GM21423 (cell line): ENCODE data around the gene OTUB1.
"Not testable (repeated sequence)": the region's sequence is repeated elsewhere in the genome, so short reads cannot be mapped to it uniquely, and the experiment has no call there.

ENCODE experiments used
- ATAC-seq: cut with Tn5 transposase; IDR thresholded peaks from one replicate; pipeline ENCODE4 v1.9.1; 2021; ENCODE audit warnings: mild to moderate bottlenecking, moderate library complexity; ENCODE audit not compliant: unreplicated experiment

The OTUB1 gene, protein sequence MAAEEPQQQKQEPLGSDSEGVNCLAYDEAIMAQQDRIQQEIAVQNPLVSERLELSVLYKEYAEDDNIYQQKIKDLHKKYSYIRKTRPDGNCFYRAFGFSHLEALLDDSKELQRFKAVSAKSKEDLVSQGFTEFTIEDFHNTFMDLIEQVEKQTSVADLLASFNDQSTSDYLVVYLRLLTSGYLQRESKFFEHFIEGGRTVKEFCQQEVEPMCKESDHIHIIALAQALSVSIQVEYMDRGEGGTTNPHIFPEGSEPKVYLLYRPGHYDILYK

GRCh38 chr11:63986156-63986931, at the start of gene OTUB1:
OTUB1 (plus strand) TSS chr11:63986438; CDS start chr11:63986457, 19 bp downstream.
- ATAC-seq: peak; percentile 75

GRCh38 chr11:63937713-63938478, 48.3 kb upstream of the OTUB1 start:
- peak; percentile 5 for ATAC-seq

DNA sequence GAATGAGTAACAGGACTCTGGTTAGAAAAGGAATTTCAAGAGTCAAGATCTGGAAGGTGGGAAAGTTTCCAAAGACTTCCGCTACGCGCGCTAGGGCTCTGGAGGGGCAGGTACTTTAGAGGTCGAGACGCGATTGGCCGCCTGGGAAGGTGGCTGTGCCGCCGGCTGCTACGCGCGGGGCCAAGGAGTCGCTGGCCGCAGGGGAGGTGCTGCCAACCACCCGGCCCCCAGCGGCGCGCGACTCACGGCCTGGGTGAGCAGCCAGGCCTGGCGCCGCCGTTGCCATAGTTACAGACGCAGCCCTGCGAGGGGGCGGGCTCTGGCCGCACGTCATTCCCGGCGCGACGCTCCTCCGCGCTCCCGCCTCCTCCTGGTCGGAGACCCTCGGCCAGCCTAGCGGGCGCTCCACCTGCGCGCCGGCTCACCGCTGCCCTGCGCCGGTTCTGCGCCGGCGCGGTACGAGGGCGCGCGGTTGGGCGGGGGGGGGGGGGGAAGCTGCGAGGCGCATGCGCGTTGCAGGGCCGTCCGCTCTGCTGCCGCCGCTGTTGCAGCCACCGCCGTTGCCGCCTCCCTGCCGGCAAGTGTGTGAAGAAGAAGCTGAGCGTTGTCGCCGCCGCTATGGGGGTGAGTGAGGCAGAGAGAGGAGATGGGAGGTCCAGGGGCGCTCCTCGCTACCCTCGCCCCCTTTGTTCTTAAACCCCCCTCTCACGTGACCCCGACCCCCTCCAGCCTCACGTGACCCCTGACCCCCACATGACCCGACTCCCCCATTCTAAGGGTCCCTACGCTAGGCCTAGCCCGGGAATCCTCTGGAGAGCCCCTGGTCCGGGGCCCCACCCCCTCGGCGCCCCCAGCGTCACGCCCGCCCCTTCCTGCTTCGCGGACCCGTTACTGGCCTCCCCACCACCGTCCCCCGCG, 47.5 kb upstream of the OTUB1 start, which contains the start of gene NAA40:
Gene NAA40, plus strand, starts transcription at position 524 of the 918 bp plus-strand sequence. Its CDS starts 95 bp downstream, at position 619.
- peak; percentile 94 for ATAC-seq

GRCh38 chr11:63939397-63939891, 46.8 kb upstream of the OTUB1 start:
- no peak for ATAC-seq

DNA sequence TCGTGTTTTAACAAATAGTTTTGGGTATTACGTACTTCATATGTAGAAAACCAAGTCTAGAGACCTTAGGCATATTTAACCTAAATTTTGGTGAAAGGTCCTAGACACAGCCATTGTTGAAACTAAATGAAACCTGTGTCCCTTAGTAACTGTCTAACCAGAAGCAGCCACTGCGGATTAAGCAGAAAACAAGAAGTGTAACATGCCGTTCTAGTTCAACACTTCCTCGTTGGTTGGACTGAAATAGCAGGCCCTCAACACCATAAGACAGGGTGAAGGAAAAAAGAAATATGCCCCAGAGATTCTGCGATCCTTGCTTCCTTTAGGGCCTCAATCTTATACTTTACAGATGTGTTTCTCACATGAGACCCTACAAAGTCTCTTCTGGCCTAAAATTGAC, 45.5 kb upstream of the OTUB1 start:
- no peak for ATAC-seq

GRCh38 chr11:63941901-63942300, 44.3 kb upstream of the OTUB1 start:
- ATAC-seq: no peak

- no peak for ATAC-seq
These were observed 43.4 kb upstream of the OTUB1 start for GRCh38 chr11:63942803-63943202.

- ATAC-seq: no peak
These were observed 41.3 kb upstream of the OTUB1 start for GRCh38 chr11:63944987-63945386.

- no peak for ATAC-seq
These were observed 40.6 kb upstream of the OTUB1 start for GRCh38 chr11:63945477-63946163.

- peak; percentile 56 for ATAC-seq
These were observed 34.3 kb upstream of the OTUB1 start for GRCh38 chr11:63951779-63952536.

GRCh38 chr11:63952570-63952969, 33.7 kb upstream of the OTUB1 start:
- ATAC-seq: no peak

- ATAC-seq: no peak
These were observed 28.2 kb upstream of the OTUB1 start for GRCh38 chr11:63958008-63958407.

- no peak for ATAC-seq
These were observed 24.4 kb upstream of the OTUB1 start for GRCh38 chr11:63961608-63962412.

- not testable (repeated sequence) for ATAC-seq
These were observed 22.3 kb upstream of the OTUB1 start for GRCh38 chr11:63963895-63964294.

GRCh38 chr11:63966444-63966843, 19.8 kb upstream of the OTUB1 start:
- ATAC-seq: no peak

GRCh38 chr11:63969461-63969860, 16.8 kb upstream of the OTUB1 start:
- no peak for ATAC-seq

GRCh38 chr11:63970902-63971301, 15.3 kb upstream of the OTUB1 start:
- no peak for ATAC-seq

DNA sequence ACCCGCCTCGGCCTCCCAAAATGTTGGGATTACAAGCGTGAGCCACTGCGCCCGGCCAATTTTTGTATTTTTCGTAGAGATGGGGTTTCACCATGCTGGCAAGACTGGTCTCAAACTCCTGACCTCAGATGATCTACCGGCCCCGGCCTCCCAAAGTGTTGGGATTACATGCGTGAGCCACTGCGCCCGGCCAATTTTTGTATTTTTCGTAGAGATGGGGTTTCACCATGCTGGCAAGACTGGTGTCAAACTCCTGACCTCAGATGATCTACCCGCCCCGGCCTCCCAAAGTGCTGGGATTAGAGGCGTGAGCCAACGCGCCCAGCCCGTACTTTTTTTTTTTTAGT, 12.4 kb upstream of the OTUB1 start:
- not testable (repeated sequence) for ATAC-seq
